Suprapubic skin (tissue), 4 donors: ENCODE data around the gene IKZF1. TPM values are rescaled to one million over a fixed set of nuclear protein-coding genes. Genes with fewer than 3 reads are reported as not detected.

Source experiments
- DNase-seq, 2 donors: peaks; one replicate each; pipeline ENCODE4 v3.0.0-alpha.2; 2019; ENCODE audit warnings: low spot score in 2 of 2
- H3K27ac ChIP-seq: fragments of 200-600 bp; sonication (generic); one replicate; pipeline ENCODE4 v1.5.1; 2019
- H3K27me3 ChIP-seq: fragments of 200-600 bp; sonication (generic); one replicate; pipeline ENCODE4 v1.5.1; 2019
- H3K36me3 ChIP-seq: fragments of 200-600 bp; sonication (generic); one replicate; pipeline ENCODE4 v1.5.1; 2019
- H3K4me1 ChIP-seq: fragments of 200-600 bp; sonication (generic); one replicate; pipeline ENCODE4 v1.5.1; 2019
- H3K4me3 ChIP-seq: fragments of 200-600 bp; sonication (generic); one replicate; pipeline ENCODE4 v1.5.1; 2019; ENCODE audit warnings: mild to moderate bottlenecking
- H3K9me3 ChIP-seq: fragments of 200-600 bp; sonication (generic); one replicate; pipeline ENCODE4 v1.5.1; 2019
- CTCF ChIP-seq, 2 donors: fragments of 200-600 bp in 1 of 2; fragments of 450-650 bp in 1 of 2; sonication (generic) in 1 of 2; IDR thresholded peaks; one replicate each; pipeline ENCODE4 v1.5.1; 2016 to 2019; ENCODE audit warnings: antibody characterized with exemption in 2 of 2, mild to moderate bottlenecking in 1 of 2, moderate library complexity in 1 of 2
- EP300 ChIP-seq: sonication (generic); formaldehyde crosslinking; IDR thresholded peaks from one replicate; pipeline ENCODE4 v1.6.1; 2017; ENCODE audit warnings: antibody characterized with exemption
- POLR2A ChIP-seq, 2 donors: fragments of 450-650 bp; IDR thresholded peaks; one replicate each; pipeline ENCODE4 v1.6.1; 2017; ENCODE audit warnings: antibody characterized with exemption in 2 of 2, mild to moderate bottlenecking in 2 of 2, moderate library complexity in 2 of 2
- POLR2AphosphoS5 ChIP-seq, 3 donors: sonication (generic); formaldehyde crosslinking; IDR thresholded peaks; one replicate each; pipeline ENCODE4 v1.6.1; 2017; ENCODE audit warnings: antibody characterized with exemption in 3 of 3
- WGBS: methylation state at CpG from one replicate; pipeline ENCODE4 v1.1.5; 2018; 5-methylcytosine and 5-hydroxymethylcytosine counted together
- total RNA-seq, 4 donors: library from RNA; depleted of rRNA; stranded (reverse); fragments of >200 nt; gene quantifications; one replicate each; pipeline ENCODE4 v1.1.0, GENCODE V29; 2016

IKZF1 gene
- total RNA-seq, 4 donors from 2014 or later, result 3.2 to 17.5 (median 6.2) TPM

DNA sequence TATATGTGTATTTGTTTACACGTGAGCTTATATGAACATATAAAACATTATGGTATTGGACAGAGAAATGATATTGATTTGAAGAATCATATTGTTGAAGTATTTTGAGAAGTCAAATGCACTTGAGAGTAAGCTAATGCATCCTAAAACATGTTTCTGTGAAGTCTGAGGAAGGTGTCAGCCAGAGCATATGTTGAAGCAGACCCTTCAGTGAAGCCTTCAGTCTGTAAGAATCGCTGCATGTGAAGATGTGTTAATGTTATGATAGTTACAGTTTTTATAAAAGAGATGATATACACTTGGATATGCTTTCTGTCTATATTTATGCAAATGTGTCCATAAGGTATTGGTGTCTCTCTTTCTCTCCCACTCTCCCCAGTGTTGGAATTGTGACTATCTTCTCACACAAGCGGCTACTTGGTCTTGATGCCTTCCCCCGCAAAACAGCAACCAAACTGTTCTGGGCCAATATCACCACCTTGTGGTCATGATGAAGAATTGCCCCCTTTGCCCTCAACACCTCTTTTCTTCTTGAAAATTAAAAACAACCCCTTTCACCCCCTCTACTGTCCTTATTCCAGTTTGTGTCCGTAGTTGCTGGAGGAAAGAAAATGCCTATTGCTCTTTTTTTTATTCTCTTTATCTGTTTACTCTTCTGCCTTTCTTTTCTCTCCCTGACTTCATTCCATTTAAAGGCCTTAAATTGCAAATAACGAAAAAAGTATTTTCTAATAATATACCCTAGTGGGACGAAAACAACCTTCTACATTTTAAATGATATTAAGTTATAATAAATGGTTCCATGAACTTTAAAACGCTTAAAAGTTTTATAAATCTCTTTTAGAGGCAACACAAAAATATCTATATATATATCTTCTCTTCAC is 64.9 kb downstream of the IKZF1 start:
- DNase-seq, result no peak
- no peak overlapping the region for H3K4me3 ChIP-seq
- H3K9me3 ChIP-seq, result no peaks in the 10 kb centered on the region
- H3K27ac ChIP-seq, result no peak overlapping the region
- H3K27me3 ChIP-seq, result no peaks in the 10 kb centered on the region
- WGBS, result 77% methylated on average over 8 of the region's 8 CpGs
- H3K36me3 ChIP-seq, result no peaks in the 10 kb centered on the region
- no peaks in the 10 kb centered on the region for H3K4me1 ChIP-seq
- TF ChIP-seq EP300 (no peak), POLR2AphosphoS5 (IDR thresholded peaks at IDR 0.05) (no peak), CTCF (IDR thresholded peaks at IDR 0.05) (peak; percentile 13 to 39)

- H3K9me3 ChIP-seq, result no peaks in the 10 kb centered on the region
- H3K36me3 ChIP-seq, result no peaks in the 10 kb centered on the region
- no peak overlapping the region for H3K4me3 ChIP-seq
- 94% methylated on average over 7 of the region's 7 CpGs for WGBS
- TF ChIP-seq EP300 (no peak), POLR2A (IDR thresholded peaks at IDR 0.05) (no peak), POLR2AphosphoS5 (IDR thresholded peaks at IDR 0.05) (no peak), CTCF (IDR thresholded peaks at IDR 0.05) (no peak)
- DNase-seq, result no peak
- H3K27me3 ChIP-seq, result no peaks in the 10 kb centered on the region
- no peaks in the 10 kb centered on the region for H3K4me1 ChIP-seq
- H3K27ac ChIP-seq, result no peak overlapping the region
Measured at GRCh38 chr7:50370884-50371283, 66.4 kb downstream of the IKZF1 start.

DNA sequence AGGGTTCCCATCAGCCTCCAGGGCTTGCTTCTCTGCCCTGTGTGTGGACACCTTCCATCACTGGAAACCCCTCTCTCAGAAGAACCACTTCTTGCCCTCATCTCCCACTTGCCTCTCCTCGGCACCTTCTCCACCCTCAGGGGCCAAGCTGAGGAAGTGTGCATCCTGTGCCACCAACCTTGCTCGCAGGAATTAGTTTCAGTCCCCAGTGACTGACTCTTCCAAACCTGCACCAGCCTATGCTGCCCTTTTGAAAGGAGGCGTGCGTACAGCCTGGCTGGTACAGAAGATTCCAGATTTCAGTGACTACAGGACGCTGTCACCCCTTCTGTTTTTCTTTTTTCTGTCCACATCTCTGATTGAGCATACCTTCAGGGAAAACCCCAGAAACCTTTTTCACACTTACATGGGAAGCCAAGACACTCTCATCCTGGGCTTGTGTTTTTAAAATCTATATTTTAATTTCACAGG is 67.1 kb downstream of the IKZF1 start:
- H3K27me3 ChIP-seq, result no peaks in the 10 kb centered on the region
- H3K27ac ChIP-seq, result no peak overlapping the region
- no peak for DNase-seq
- WGBS, result 94% methylated on average over 5 of the region's 5 CpGs
- no peak for TF ChIP-seq POLR2AphosphoS5 (IDR thresholded peaks at IDR 0.05)
- no peak for TF ChIP-seq POLR2A (IDR thresholded peaks at IDR 0.05)
- TF ChIP-seq CTCF (IDR thresholded peaks at IDR 0.05), result no peak
- TF ChIP-seq EP300, result no peak
- H3K4me1 ChIP-seq, result no peaks in the 10 kb centered on the region
- no peak overlapping the region for H3K4me3 ChIP-seq
- no peaks in the 10 kb centered on the region for H3K9me3 ChIP-seq
- no peaks in the 10 kb centered on the region for H3K36me3 ChIP-seq

GRCh38 chr7:50372923-50373322 is 68.4 kb downstream of the IKZF1 start:
- H3K4me1 ChIP-seq, result no peaks in the 10 kb centered on the region
- no CpG with 5 or more reads among the region's 4 CpGs for WGBS
- DNase-seq, result no peak
- H3K9me3 ChIP-seq, result no peaks in the 10 kb centered on the region
- H3K36me3 ChIP-seq, result no peaks in the 10 kb centered on the region
- H3K4me3 ChIP-seq, result no peak overlapping the region
- TF ChIP-seq POLR2A (IDR thresholded peaks at IDR 0.05) (no peak), CTCF (IDR thresholded peaks at IDR 0.05) (no peak), EP300 (no peak), POLR2AphosphoS5 (IDR thresholded peaks at IDR 0.05) (no peak)
- H3K27me3 ChIP-seq, result no peaks in the 10 kb centered on the region
- H3K27ac ChIP-seq, result no peak overlapping the region

- Histone ChIP-seq H3K4me1 (no peaks in the 10 kb centered on the region), H3K27ac (no peak overlapping the region), H3K9me3 (no peaks in the 10 kb centered on the region), H3K36me3 (no peaks in the 10 kb centered on the region), H3K27me3 (no peaks in the 10 kb centered on the region), H3K4me3 (no peak overlapping the region)
- no peak for DNase-seq
- WGBS, result 87% methylated on average over 15 of the region's 15 CpGs
- TF ChIP-seq CTCF (IDR thresholded peaks at IDR 0.05) (no peak), EP300 (no peak), POLR2AphosphoS5 (IDR thresholded peaks at IDR 0.05) (no peak), POLR2A (IDR thresholded peaks at IDR 0.05) (no peak)
Measured at GRCh38 chr7:50376056-50376820, 71.7 kb downstream of the IKZF1 start.
